ENCODE data around the gene CASZ1. TPM values are rescaled to one million over a fixed set of nuclear protein-coding genes. Genes with fewer than 3 reads are reported as not detected.

Gene CASZ1
- total RNA-seq, 1 experiment from 2014 or later = 27.8 TPM

GRCh38 chr1:10641976-10642375 is 154.5 kb downstream of the CASZ1 start:
- no TSS peak for BruUV-seq (replicated peaks)
- no peak for ATAC-seq

GRCh38 chr1:10640843-10641553 is 155.4 kb downstream of the CASZ1 start:
- intact Hi-C loops (cut with micrococcal nuclease; ENCODE audit: unreplicated experiment) = no loop called here

More at GRCh38 chr1:10641976-10642375, 154.5 kb downstream of the CASZ1 start:
- no peak for TF ChIP-seq REST (IDR thresholded peaks at IDR 0.05; ENCODE audit: insufficient read depth in 1 of 2, low read depth in 2 of 2, low read length in 1 of 2)
- TF ChIP-seq SIN3A (IDR thresholded peaks at IDR 0.05; ENCODE audit: borderline replicate concordance, insufficient read depth, low read depth, low read length) = no peak
- TF ChIP-seq CTCF (IDR thresholded peaks at IDR 0.05) = no peak
- no peak for TF ChIP-seq POLR2AphosphoS5 (IDR thresholded peaks at IDR 0.05; ENCODE audit: low read depth, low read length)
- TF ChIP-seq TCF7L2 (IDR thresholded peaks at IDR 0.05; ENCODE audit: low read depth, low read length) = no peak
- ChIA-PET POLR2A (no interaction called here), CTCF (no interaction called here)
- in situ Hi-C loops (cut with HindIII; ENCODE audit: low pct_unique_long_range_greater_than_20kb, low sequenced_read_pairs) (no loop called here), intact Hi-C loops (cut with micrococcal nuclease; ENCODE audit: unreplicated experiment) (no loop called here)
- Histone ChIP-seq H3K27ac (ENCODE audit: low read length) (no peak overlapping the region), H3K4me3 (ENCODE audit: low read depth in 2 of 2, low read length in 2 of 2) (no peak overlapping the region), H3K9me3 (ENCODE audit: control insufficient read depth, insufficient read depth, low read depth, low read length) (no peaks in the 10 kb centered on the region), H3K36me3 (ENCODE audit: control insufficient read depth, insufficient read depth, low read length) (no peaks in the 10 kb centered on the region), H3K4me1 (ENCODE audit: control insufficient read depth, insufficient read depth, low read length) (0 out of 2 replicates have a peak, but pooled peaks cover 3% of the 10 kb centered on the region), H3K27me3 (ENCODE audit: control insufficient read depth, insufficient read depth, low read length) (no peaks in the 10 kb centered on the region)
- no peak for DNase-seq (ENCODE audit: low read depth, low spot score)

More at GRCh38 chr1:10640843-10641553, 155.4 kb downstream of the CASZ1 start:
- TF ChIP-seq TCF7L2 (IDR thresholded peaks at IDR 0.05; ENCODE audit: low read depth, low read length) (no peak), POLR2AphosphoS5 (IDR thresholded peaks at IDR 0.05; ENCODE audit: low read depth, low read length) (no peak), SIN3A (IDR thresholded peaks at IDR 0.05; ENCODE audit: borderline replicate concordance, insufficient read depth, low read depth, low read length) (no peak), CTCF (IDR thresholded peaks at IDR 0.05) (no peak), REST (IDR thresholded peaks at IDR 0.05; ENCODE audit: insufficient read depth in 1 of 2, low read depth in 2 of 2, low read length in 1 of 2) (no peak)
- DNase-seq (ENCODE audit: low read depth, low spot score) (no peak), ATAC-seq (0 out of 2 replicates have a peak, but pooled peaks have one; percentile 7)
- H3K4me3 ChIP-seq (ENCODE audit: low read depth in 2 of 2, low read length in 2 of 2) = no peak overlapping the region
- H3K4me1 ChIP-seq (ENCODE audit: control insufficient read depth, insufficient read depth, low read length) = 0 out of 2 replicates have a peak, but pooled peaks cover 3% of the 10 kb centered on the region
- H3K9me3 ChIP-seq (ENCODE audit: control insufficient read depth, insufficient read depth, low read depth, low read length) = no peaks in the 10 kb centered on the region
- POLR2A ChIA-PET = no interaction called here
- CTCF ChIA-PET = no interaction called here
- H3K27me3 ChIP-seq (ENCODE audit: control insufficient read depth, insufficient read depth, low read length) = no peaks in the 10 kb centered on the region
- no peaks in the 10 kb centered on the region for H3K36me3 ChIP-seq (ENCODE audit: control insufficient read depth, insufficient read depth, low read length)
- in situ Hi-C loops (cut with HindIII; ENCODE audit: low pct_unique_long_range_greater_than_20kb, low sequenced_read_pairs) = no loop called here
- no peak overlapping the region for H3K27ac ChIP-seq (ENCODE audit: low read length)
- BruUV-seq (replicated peaks) = no TSS peak

Measured in Panc1 (cell line).